M059J (cell line): ENCODE results near the gene FADS3. TPM values are rescaled to one million over a fixed set of nuclear protein-coding genes. Genes with fewer than 3 reads are reported as not detected.

ENCODE experiments used
- DNase-seq: peaks from one replicate; pipeline ENCODE4 v3.0.0-alpha.2; 2012; ENCODE audit warnings: low read depth
- total RNA-seq: library from RNA; depleted of rRNA; stranded (reverse); fragments of >200 nt; shearing (Covaris generic); gene quantifications from 2 replicates; pipeline ENCODE4 v1.2.3, GENCODE V29; 2014

The FADS3 gene
- total RNA-seq, 1 experiment from 2014 or later, result 82.9 TPM

GRCh38 chr11:61913699-61914395 is 22.5 kb upstream of the FADS3 start:
- DNase-seq, result no peak

- DNase-seq, result no peak
Observed at GRCh38 chr11:61912991-61913698, 21.8 kb upstream of the FADS3 start.

GRCh38 chr11:61912530-61912898 is 21.2 kb upstream of the FADS3 start:
- no peak for DNase-seq

- no peak for DNase-seq
Observed at GRCh38 chr11:61911701-61912529, 20.6 kb upstream of the FADS3 start.

DNA sequence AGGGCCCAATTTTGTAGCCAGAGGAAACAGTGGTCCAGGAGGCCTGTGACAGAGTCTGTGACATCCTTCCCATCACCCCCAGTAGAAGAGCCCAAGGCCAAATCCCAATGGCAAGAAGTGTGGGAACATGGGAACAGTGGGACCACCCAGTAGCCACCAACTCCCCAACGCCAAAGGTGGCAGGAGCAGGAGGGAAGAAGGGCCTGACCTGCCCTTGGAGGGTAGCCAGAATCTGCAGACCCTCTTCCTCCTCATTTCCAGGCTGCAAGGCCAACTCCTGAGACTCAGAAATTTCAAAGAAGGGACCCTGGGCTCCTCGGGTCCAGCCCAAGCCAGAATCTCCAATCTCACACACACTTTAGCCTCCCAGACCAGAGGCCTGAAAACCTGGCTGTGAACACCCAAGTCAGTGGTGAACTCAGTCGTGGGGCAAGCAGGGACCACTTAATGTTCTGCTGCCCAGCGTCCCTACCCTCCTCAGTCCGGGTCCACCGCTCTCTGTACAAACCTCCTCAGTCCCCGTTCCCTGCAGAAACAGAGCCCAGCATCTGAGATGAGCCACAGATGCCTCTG is 19.9 kb upstream of the FADS3 start:
- DNase-seq, result no peak

DNA sequence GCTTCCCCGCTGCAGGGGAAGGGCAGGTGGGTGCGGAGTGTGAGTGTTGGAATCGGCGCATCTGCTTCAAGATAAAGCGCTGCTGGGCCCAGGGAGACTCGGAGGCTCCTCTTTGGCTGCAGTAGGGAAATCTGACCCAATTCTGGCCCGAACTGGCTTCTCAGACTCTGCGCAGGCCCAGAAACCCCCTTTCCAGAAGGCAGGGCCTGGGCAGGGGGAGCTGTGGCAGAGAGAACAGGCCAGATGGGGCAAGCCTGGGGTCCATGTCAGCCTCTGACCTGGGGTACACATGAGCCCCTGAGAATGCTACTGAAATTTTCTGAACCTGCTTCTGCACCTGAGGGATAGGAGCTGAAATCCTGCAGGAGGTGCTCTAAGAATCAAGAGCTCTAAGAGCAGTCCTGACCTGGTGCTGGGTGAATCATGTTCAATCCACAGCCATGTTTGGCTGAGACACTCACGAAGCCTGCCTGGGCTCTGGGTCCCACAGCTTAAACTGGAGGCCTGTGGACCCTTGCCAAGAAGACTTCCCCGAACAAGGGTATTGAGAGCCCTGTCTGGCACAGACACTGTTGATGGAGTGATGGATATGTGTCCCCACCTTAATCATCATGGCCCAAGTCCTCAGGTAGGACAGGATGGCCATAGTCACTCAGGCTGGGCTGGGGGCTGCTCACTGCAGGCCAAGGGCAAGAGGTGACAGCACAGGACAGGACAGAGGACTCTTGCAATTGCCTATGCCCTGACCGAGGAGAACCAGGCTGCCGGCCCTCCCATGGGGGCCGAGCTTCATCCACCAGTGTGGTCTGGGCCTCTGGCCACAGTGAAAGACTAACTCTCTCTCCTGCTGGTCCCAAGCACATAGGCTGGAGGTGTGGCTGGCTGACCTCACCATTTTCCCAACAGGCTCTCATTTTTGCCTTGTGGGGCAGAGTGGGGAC is 19.1 kb upstream of the FADS3 start:
- DNase-seq, result no peak

DNA sequence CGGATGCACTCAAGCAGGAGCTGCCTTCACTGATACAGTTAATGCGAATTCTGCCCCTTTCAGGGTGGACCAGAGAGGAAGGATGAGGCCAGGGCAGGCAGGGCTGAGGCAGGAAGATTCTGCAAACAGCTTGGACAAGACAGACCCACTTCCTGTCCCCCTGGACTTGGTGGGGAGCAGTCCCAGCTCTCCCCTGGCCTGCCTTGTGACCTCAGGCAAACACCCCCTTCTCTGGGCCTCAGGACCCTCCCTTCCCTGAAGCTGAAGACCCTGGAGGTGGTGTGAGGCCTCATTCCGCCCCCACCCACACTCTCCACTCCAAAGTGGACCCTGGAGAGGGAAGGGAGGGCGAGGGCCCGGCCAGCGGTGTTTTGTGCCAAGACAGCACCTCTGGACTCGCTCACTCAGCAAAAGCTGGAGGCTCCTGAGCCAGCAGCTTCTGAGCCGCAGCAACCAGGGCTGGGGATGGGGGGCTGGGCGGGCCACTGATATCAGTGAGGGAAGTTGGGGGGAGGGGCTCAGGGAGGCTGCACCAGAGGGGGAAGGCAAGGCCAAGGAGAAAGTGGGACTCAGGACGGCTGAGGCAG is 17.5 kb upstream of the FADS3 start:
- DNase-seq, result no peak

- no peak for DNase-seq
Observed at GRCh38 chr11:61907871-61908729, 16.8 kb upstream of the FADS3 start.

- DNase-seq, result no peak
Observed at GRCh38 chr11:61907282-61907681, 15.9 kb upstream of the FADS3 start.

GRCh38 chr11:61906522-61906909 is 15.2 kb upstream of the FADS3 start:
- DNase-seq, result no peak

DNA sequence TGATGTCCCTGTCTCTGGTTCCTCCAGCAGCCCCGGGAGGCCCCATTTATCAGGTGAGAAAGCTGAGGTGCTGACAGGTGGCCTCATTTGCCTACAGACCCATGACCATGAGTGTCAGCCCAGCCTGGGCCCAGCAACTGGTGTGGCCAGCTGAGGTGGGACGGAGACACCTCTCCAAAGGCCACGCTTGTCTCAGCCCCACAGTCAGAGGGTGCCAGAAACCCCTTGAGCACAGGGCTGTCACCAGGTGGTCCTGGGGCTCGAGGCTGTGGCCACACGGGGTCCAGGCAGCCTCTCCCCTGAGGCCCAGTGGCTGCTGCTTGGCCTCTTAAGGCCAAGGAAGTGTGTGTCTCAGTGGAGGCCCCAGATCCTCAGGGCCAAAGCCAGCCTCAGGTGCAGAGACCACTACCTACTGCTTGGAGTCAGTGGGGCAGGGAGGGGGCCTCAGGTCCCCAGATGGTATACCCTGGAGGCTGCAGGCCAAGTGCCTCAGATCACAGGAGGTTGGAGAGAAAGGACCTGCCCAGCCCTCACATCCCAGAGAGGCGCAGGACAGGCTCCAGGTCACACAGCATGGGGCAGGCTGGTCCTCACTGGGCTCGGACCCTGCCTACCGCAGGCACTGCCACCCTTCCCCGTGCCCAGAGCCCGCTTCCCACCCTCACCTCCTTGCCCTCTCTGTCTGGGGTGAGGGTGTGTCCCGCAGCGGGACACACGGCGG is 14.6 kb upstream of the FADS3 start:
- DNase-seq, result no peak

DNA sequence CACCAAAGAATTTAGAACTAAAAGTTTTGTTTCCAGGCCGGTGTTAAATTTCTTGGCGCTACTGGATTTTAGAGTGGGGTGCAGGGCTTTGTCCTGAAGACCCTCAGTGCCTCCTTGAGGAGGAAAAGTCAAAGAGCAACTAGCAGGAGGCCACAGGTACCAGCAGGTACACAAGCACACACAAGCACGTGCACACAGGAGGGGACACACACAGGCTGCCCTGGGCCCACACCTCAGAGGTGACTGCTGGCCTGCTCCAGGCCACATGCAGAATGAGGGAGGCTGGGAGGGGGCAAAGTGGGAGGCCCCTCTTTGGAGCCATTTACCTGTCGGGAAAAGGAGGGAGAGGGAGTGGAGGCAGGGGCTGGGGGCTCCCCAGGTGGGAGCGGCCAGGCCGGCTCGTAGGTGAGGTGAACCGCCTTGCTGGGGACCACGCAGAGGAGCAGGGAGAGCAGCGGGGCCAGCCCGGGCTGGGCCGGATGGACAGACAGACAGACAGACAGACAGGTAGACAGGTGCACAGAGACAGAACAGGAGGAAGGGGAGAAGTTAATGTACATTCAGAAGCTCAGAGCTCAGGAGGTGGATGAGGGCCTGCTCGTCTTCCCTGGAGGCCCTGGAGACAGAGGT is 13.8 kb upstream of the FADS3 start:
- no peak for DNase-seq

DNA sequence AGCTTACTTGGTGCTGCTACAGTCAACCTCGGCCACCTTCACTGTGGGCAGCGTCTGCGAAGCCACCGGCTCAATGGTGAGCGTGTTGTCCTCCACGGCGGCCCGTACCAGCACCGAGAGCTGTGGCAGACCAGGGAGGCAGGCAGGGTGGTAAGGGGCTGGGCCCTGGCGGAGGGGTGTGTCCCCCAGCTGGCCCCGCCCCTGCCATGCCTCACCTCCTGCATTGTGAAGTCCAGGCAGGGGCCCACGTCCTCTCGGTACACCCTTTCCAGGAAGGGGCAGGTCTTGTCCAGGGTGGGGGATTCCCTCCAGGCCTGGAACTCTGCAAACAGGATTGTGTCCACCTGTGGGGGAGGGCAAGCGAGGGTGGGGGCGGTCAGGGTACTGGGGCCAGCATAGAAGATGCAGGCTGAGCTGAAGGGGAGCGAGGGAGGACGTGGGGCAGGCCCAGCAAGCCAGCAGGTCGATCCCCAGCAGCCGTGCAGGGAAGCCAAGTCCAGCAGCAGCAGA is 13.2 kb upstream of the FADS3 start:
- DNase-seq, result no peak

GRCh38 chr11:61903845-61904244 is 12.5 kb upstream of the FADS3 start:
- DNase-seq, result no peak

DNA sequence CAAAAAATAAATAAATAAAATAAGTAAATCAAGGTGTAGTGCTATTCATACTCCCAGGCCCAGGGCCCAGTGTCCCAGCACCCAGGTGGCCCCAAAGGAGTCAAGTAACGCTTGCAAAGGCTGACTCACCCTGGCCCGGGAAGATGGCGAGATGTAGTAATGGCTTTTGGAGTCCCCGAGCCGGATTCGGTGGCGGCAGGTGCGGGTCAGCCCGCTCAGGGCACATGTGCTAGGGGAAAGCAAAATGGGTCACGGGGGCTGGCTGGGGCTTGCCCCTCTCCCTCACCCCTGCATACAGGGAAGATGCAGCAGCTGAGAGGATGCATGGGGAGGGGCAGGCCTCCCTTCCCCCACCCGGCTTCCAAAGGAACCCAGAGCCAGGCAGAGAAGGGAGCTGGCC is 11.0 kb upstream of the FADS3 start:
- no peak for DNase-seq

GRCh38 chr11:61901397-61901796 is 10.1 kb upstream of the FADS3 start:
- no peak for DNase-seq

DNA sequence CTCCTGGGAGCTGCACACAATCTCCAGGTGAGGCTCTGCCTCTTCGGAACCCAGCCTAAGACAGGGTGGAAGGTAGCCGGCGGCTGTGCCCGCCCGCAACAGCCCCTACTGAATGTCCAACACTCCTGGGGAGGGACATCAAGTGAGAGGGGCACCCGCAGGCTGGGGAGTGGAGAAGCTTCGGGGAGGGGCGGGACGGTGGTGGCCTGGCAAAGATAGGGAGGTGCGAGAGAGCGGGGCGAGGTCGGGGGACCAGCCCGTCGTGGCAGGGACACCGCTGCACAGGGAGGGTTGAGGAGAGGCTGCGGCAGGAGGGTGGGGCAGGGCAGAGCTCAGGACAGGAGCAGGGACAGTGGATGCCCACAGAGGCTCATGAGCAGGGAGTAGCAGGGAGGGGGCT is 8.9 kb upstream of the FADS3 start:
- no peak for DNase-seq

DNA sequence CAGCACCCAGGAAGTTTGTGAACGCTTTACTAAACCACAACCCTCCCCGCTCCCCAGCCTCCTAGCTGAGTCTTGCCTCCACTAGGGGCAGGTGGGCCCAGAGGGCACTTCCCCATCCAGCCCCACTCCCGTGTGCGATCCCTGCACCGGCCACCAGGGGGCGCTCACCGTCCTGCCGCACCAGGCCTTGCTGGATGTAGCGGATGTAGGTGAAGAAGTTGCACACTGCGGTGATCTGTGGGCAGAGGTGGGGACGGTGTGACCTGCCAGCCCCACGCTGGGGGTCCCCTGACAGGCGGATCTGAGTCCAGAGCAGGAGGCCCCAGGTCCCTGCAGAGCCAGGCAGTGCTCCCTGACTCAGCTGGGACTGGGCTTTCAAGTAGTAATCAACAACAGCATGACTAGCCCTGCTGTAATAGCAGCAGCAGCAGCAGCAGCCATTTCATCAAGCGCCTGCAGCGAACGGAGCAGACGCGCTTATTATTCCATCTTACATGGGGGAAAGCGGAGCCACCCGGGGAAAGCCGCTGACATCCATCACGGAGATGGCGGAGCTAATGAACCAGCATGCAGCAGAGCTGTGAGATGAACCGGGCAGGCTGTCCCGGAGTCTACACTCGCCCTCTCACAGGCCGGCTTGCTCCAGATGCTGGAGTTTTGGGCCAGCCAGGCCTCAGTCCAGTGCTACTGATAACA is 7.9 kb upstream of the FADS3 start:
- DNase-seq, result peak; percentile 59
